Keratinocyte (primary cell): ENCODE results near the gene CRADD. TPM values are rescaled to one million over a fixed set of nuclear protein-coding genes. Genes with fewer than 3 reads are reported as not detected.

Experiments
- DNase-seq: peaks from one replicate; pipeline ENCODE4 v3.0.0-alpha.2; 2011; ENCODE audit warnings: low read depth, missing footprints, low spot score
- FAIRE-seq: peaks from 2 replicates; lab custom pipeline; 2011; peaks lifted over from hg19 to GRCh38; lab: Jason Lieb, UNC
- H2AFZ ChIP-seq: 2 replicates; pipeline ENCODE4 v1.6.0; 2012; ENCODE audit warnings: low read length, control low read depth, inconsistent platforms; ENCODE audit not compliant: control insufficient read depth
- H3K27ac ChIP-seq: 2 replicates; pipeline ENCODE4 v1.5.1; 2011; ENCODE audit warnings: low read length; ENCODE audit not compliant: control insufficient read depth, insufficient read depth
- H3K27me3 ChIP-seq: 3 replicates; pipeline ENCODE4 v1.6.0; 2011; ENCODE audit warnings: low read length; ENCODE audit not compliant: control insufficient read depth, insufficient read depth; ENCODE audit errors: extremely low read depth
- H3K36me3 ChIP-seq, 2 experiments: 2 replicates in 1 of 2; 3 replicates in 1 of 2; pipeline ENCODE4 v1.5.1; 2011; ENCODE audit warnings: low read length in 2 of 2, mild to moderate bottlenecking in 1 of 2; ENCODE audit not compliant: control insufficient read depth in 2 of 2, insufficient read depth in 2 of 2; ENCODE audit errors: extremely low read depth in 1 of 2
- H3K4me1 ChIP-seq: 3 replicates; pipeline ENCODE4 v1.5.1; 2011; ENCODE audit warnings: low read length; ENCODE audit not compliant: control insufficient read depth, insufficient read depth; ENCODE audit errors: extremely low read depth
- H3K4me2 ChIP-seq: 3 replicates; pipeline ENCODE4 v1.6.0; 2011; ENCODE audit warnings: low read depth, low read length; ENCODE audit not compliant: control insufficient read depth, insufficient read depth; ENCODE audit errors: extremely low read depth
- H3K4me3 ChIP-seq, 3 experiments: fragments of 200-600 bp in 1 of 3; sonication (generic) in 1 of 3; 2 replicates in 2 of 3; 3 replicates in 1 of 3; pipeline ENCODE4 v1.5.1; 2011 to 2016; ENCODE audit warnings: low read length in 3 of 3, mild to moderate bottlenecking in 3 of 3, control low read depth in 2 of 3, inconsistent platforms in 1 of 3, low read depth in 1 of 3, mixed read lengths in 1 of 3, mixed run types in 1 of 3, moderate library complexity in 1 of 3; ENCODE audit not compliant: control insufficient read depth in 2 of 3, insufficient read depth in 2 of 3; ENCODE audit errors: extremely low read depth in 1 of 3
- H3K79me2 ChIP-seq: 2 replicates; pipeline ENCODE4 v1.6.0; 2012; ENCODE audit warnings: low read length; ENCODE audit not compliant: control insufficient read depth, insufficient read depth
- H3K9ac ChIP-seq: 3 replicates; pipeline ENCODE4 v1.6.0; 2011; ENCODE audit warnings: low read length; ENCODE audit not compliant: control insufficient read depth, insufficient read depth; ENCODE audit errors: extremely low read depth
- H3K9me1 ChIP-seq: 3 replicates; pipeline ENCODE4 v1.6.0; 2011; ENCODE audit warnings: low read length; ENCODE audit not compliant: control insufficient read depth, insufficient read depth; ENCODE audit errors: extremely low read depth
- H3K9me3 ChIP-seq: 2 replicates; pipeline ENCODE4 v1.5.1; 2012; ENCODE audit warnings: low read depth, low read length; ENCODE audit not compliant: control insufficient read depth
- H4K20me1 ChIP-seq: 3 replicates; pipeline ENCODE4 v1.6.0; 2011; ENCODE audit warnings: low read length; ENCODE audit not compliant: control insufficient read depth, insufficient read depth; ENCODE audit errors: extremely low read depth
- CTCF ChIP-seq, 3 experiments: IDR thresholded peaks in 1 of 3; conservative IDR thresholded peaks in 1 of 3; optimal IDR thresholded peaks in 1 of 3; 2 replicates in 2 of 3; 3 replicates in 1 of 3; pipeline versions ENCODE3 to v1.5.1; 2011; ENCODE audit warnings: low read length in 3 of 3, mild to moderate bottlenecking in 3 of 3, moderate library complexity in 2 of 3, control low read depth in 1 of 3, inconsistent platforms in 1 of 3; ENCODE audit not compliant: insufficient read depth in 2 of 3; ENCODE audit errors: extremely low read depth in 1 of 3
- EZH2 ChIP-seq: IDR thresholded peaks from one replicate; pipeline ENCODE4 v1.6.1; 2012; ENCODE audit warnings: inconsistent platforms, mild to moderate bottlenecking, low read length, moderate library complexity
- dilution Hi-C: fragments of 300-500 bp; cut with MboI; formaldehyde crosslinking; loops from one replicate; pipeline ENCODE4 v1.7.0; 2020; ENCODE audit warnings: low sequenced_read_pairs; ENCODE audit not compliant: extremely low pct_ligation_motif_present
- polyA plus RNA-seq, 5 experiments: library from polyadenylated mRNA; depleted of rRNA in 3 of 5; stranded (reverse) in 3 of 5; stranded (forward) in 1 of 5; unstranded in 1 of 5; fragments of >200 nt; gene quantifications; 1 replicate in 1 of 5; 2 replicates in 3 of 5; 3 replicates in 1 of 5; pipeline versions ENCODE4 v1.2.1 to v1.2.3, GENCODE V29; 2011 to 2012; ENCODE audit warnings: missing spikeins in 2 of 5, low read depth in 1 of 5, low replicate concordance in 1 of 5

Gene CRADD
- polyA plus RNA-seq, 1 donor (not counting 4 experiments of a cell fraction or from before 2014, with no cell fraction given): 11.2 TPM

GRCh38 chr12:93813186-93813585, 136.0 kb downstream of the CRADD start:
- no peaks in the 10 kb centered on the region for H3K9me3 ChIP-seq
- FAIRE-seq: no peak
- no peaks in the 10 kb centered on the region for H3K27me3 ChIP-seq
- no peak overlapping the region for H2AFZ ChIP-seq
- H3K4me1 ChIP-seq: peaks cover 8% of the 10 kb centered on the region
- no peak for TF ChIP-seq CTCF (optimal IDR thresholded peaks at IDR 0.05 in 1 of 3, IDR thresholded peaks at IDR 0.05 in 1 of 3, conservative IDR thresholded peaks at IDR 0.05 in 1 of 3; ENCODE audit: extremely low read depth in 1 of 3, insufficient read depth in 2 of 3, low read length in 3 of 3)
- TF ChIP-seq EZH2: no peak
- no peaks in the 10 kb centered on the region for H3K79me2 ChIP-seq
- H3K27ac ChIP-seq: no peak overlapping the region
- H4K20me1 ChIP-seq: no peaks in the 10 kb centered on the region
- H3K4me2 ChIP-seq: no peak overlapping the region
- H3K36me3 ChIP-seq: no peaks in the 10 kb centered on the region
- H3K4me3 ChIP-seq: no peak overlapping the region
- no peak for DNase-seq
- dilution Hi-C loops: no loop called here
- no peak overlapping the region for H3K9ac ChIP-seq
- no peaks in the 10 kb centered on the region for H3K9me1 ChIP-seq

DNA sequence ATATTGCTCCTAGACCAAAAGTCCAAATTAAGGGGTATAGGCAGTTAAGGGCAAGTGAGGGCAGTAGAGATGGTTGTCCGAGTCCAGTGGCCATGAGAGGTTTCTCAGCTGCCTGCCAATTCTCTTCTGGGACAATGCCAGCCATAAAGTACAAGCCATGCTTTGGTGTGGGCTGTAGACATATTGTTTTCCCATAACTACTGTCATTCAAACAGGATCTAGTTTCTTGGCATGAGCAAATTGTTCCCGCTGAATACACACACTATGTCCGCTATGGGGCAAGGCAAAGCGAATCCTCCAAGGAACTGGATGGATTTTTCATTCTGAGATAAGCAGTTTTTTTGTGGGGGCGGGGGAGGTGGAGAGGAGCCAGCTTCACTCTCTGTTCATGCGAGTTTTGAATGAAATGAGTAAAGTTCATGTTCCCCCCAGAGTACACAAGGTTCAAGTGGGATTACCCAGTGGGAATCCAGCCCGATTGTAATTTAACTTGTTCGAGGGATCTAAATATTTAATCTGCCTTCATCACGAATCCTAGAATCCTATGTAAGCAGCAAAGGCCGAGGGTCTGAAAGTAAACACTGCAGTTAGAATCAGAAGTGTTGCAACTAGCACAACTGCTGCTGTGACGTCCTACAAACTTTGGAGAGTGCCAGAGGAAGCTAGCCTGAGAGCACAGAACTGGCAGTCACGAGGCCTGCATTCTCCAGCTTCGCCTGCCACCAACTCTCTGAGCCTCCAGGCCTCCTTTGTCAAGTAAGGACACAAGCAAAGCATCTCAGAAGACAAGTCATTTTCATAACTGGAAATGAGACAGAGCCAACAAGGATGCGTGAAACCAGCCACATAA, 137.0 kb downstream of the CRADD start:
- DNase-seq (no peak), FAIRE-seq (no peak)
- no peaks in the 10 kb centered on the region for H3K27me3 ChIP-seq
- peaks cover 8% of the 10 kb centered on the region for H3K4me1 ChIP-seq
- no peak overlapping the region for H3K4me2 ChIP-seq
- no peak overlapping the region for H3K27ac ChIP-seq
- H2AFZ ChIP-seq: no peak overlapping the region
- no peak overlapping the region for H3K9ac ChIP-seq
- no peak overlapping the region for H3K4me3 ChIP-seq
- no peaks in the 10 kb centered on the region for H3K9me1 ChIP-seq
- H4K20me1 ChIP-seq: no peaks in the 10 kb centered on the region
- H3K79me2 ChIP-seq: no peaks in the 10 kb centered on the region
- dilution Hi-C loops: no loop called here
- no peak for TF ChIP-seq EZH2
- no peak for TF ChIP-seq CTCF (optimal IDR thresholded peaks at IDR 0.05 in 1 of 3, IDR thresholded peaks at IDR 0.05 in 1 of 3, conservative IDR thresholded peaks at IDR 0.05 in 1 of 3; ENCODE audit: extremely low read depth in 1 of 3, insufficient read depth in 2 of 3, low read length in 3 of 3)
- H3K9me3 ChIP-seq: no peaks in the 10 kb centered on the region
- H3K36me3 ChIP-seq: no peaks in the 10 kb centered on the region
